Measurements from ENCODE around the gene ASIC3.
"Not testable (repeated sequence)": the region's sequence is repeated elsewhere in the genome, so short reads cannot be mapped to it uniquely, and the experiment has no call there.

The ASIC3 gene

GRCh38 chr7:151047976-151048815, at the start of gene ASIC3:
Gene ASIC3, plus strand, starts transcription at chr7:151048531. Its CDS starts 355 bp downstream, at chr7:151048886.
- DNase-seq, result no peak

GRCh38 chr7:150999001-150999400, 49.3 kb upstream of the ASIC3 start:
- no peak for DNase-seq

GRCh38 chr7:150999497-151000230, 48.7 kb upstream of the ASIC3 start:
- no peak for DNase-seq

GRCh38 chr7:151000897-151001495, 47.3 kb upstream of the ASIC3 start:
- DNase-seq, result no peak

GRCh38 chr7:151001546-151001945, 46.8 kb upstream of the ASIC3 start:
- DNase-seq, result no peak

GRCh38 chr7:151003572-151003971, 44.8 kb upstream of the ASIC3 start:
- no peak for DNase-seq

- DNase-seq, result no peak
Measured at GRCh38 chr7:151005566-151005965, 42.8 kb upstream of the ASIC3 start.

- no peak for DNase-seq
Measured at GRCh38 chr7:151006590-151007300, 41.6 kb upstream of the ASIC3 start.

- no peak for DNase-seq
Measured at GRCh38 chr7:151007469-151007898, 40.8 kb upstream of the ASIC3 start.

GRCh38 chr7:151008143-151008510, 40.2 kb upstream of the ASIC3 start:
- DNase-seq, result no peak

- peak; percentile 95 for DNase-seq
Measured at GRCh38 chr7:151008511-151009323, 39.6 kb upstream of the ASIC3 start.

GRCh38 chr7:151009327-151010036, 38.8 kb upstream of the ASIC3 start:
- no peak for DNase-seq

GRCh38 chr7:151010037-151010306, 38.4 kb upstream of the ASIC3 start:
- no peak for DNase-seq

- peak; percentile 58 for DNase-seq
Measured at GRCh38 chr7:151010307-151011096, 37.8 kb upstream of the ASIC3 start.

- no peak for DNase-seq
Measured at GRCh38 chr7:151011097-151011409, 37.3 kb upstream of the ASIC3 start.

GRCh38 chr7:151011616-151012015, 36.7 kb upstream of the ASIC3 start:
- not testable (repeated sequence) for DNase-seq

- no peak for DNase-seq
Measured at GRCh38 chr7:151012031-151012692, 36.2 kb upstream of the ASIC3 start.

GRCh38 chr7:151012911-151013347, 35.4 kb upstream of the ASIC3 start:
- no peak for DNase-seq

- DNase-seq, result no peak
Measured at GRCh38 chr7:151013356-151013732, 35.0 kb upstream of the ASIC3 start.

GRCh38 chr7:151013733-151014497, 34.4 kb upstream of the ASIC3 start:
- peak; percentile 90 for DNase-seq
